ENCODE measurements around the gene TMEM235.

The TMEM235 gene

DNA sequence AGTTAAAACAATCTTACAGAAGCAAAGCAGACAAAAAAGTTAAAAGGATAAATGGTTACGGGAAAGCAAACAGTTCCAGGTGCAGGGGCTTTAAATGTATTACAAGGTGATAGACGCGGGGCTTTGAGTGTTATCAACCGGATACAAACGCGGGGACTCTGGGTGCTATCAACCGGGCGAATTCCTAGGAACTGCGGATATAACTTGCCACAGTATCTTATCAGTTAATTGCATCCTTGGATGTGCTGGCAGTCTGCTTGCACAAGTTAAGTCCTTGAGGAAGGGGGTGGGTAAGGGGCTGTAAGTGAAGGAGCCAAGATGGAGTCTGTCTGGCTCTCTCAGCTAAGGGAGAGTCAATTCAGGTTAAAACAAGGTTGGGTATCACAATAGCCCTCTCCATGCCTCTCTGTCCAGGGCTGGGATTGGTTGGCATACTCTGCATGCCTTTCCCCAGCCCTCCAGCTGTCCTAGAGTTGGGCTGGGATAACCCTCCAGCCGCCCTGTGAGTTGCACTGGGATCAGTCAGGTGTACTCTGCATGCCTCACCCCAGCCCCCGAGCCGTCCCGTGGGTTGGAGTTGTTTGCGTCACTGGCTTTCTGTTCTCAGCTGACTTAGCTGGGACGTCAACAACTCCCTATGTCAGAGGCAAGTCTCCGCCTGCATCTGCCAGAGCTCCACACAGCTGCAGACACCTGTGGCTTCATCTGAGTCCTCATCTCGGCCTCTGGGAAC is 40.9 kb downstream of the TMEM235 start:
- no peak for DNase-seq (ENCODE audit: low spot score)

DNA sequence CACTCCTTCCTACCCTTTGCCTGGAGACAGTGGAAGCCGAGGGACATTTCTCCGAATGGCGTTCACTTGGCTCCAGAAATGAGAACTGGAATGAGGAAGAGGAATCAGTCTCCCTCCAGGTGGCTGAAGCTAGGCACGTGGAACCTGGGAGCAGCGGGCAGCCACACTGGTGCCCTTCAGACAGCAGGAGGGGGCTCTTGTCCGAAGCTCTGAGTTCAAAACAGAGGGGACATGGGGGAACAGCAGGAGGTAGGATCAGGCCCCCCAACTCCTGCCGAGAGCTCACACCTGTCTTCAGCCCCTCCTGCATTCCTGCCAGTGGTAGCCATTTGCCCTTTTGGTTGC is 41.5 kb downstream of the TMEM235 start:
- DNase-seq (ENCODE audit: low spot score) = no peak

DNA sequence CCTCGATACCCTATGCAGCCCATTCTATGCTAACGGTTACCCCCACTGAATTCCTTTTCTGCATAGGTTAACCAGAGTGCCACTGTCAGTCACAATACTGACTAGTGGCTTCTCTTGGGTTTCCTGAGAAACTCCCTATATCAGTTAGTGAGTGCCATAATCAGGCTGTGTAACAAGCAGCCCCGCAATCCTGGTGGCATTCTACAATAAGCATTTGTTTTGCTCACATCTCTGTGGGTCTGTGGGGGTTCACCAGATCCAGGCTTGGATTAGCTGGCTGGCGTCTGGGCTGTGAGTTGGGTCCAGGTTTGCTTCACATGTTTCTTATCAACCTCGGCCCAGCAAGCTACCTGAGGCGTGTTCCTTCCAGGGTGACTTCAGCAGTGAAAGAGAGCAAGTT is 42.4 kb downstream of the TMEM235 start:
- no peak for DNase-seq (ENCODE audit: low spot score)

DNA sequence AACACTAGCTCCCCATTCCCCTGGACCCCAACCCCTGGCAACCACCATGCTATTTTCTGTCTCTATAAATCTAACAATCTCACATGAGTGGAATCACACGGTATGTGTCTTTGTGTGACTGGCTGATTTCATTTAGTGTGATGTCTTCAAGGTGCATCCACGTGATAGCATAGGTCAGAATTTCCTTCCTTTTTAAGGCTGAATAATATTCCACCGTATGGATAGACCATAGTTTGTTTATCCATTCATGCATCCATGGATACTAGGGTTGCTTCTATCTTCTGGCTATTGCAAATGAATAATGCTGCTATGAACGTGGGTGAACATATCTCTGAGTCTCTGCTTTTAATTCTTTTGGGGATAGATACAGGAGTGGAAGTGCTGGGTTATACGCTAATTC is 43.9 kb downstream of the TMEM235 start:
- DNase-seq (ENCODE audit: low spot score) = no peak

DNA sequence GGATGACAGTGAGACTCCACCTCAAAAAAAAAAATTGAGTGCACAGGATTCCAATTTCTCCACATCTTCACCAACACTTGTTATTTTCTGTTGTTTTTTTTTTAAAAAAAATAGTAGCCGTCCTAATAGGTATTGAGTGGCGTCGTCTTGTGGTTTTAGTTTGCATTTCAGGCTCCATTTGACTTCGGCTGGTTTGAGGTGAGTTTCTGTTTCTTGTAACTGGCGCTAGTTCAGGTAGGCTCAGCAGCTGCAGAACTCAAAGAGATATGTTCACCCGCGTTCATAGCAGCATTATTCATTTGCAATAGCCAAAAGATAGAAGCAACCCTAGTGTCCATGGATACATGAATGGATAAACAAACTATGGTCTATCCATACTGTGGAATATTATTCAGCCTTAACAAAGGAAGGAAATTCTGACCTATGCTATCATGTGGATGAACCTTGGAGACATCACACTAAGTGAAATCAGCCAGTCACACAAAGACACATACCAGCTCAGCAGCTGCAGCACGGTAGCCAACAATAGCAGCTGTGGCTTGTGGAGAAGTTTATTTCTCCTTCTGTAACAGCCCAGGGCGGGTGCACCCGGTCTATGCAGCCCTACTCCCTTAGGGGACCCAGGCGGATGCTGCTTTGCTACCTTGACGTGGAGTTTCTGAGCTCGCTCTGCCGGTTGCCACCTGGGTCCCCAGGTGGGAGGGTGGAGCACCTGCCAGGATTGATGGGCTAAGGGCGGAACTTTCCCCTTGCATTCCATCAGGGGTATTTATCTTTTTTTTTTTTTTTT is 44.9 kb downstream of the TMEM235 start:
- no peak for DNase-seq (ENCODE audit: low spot score)

DNA sequence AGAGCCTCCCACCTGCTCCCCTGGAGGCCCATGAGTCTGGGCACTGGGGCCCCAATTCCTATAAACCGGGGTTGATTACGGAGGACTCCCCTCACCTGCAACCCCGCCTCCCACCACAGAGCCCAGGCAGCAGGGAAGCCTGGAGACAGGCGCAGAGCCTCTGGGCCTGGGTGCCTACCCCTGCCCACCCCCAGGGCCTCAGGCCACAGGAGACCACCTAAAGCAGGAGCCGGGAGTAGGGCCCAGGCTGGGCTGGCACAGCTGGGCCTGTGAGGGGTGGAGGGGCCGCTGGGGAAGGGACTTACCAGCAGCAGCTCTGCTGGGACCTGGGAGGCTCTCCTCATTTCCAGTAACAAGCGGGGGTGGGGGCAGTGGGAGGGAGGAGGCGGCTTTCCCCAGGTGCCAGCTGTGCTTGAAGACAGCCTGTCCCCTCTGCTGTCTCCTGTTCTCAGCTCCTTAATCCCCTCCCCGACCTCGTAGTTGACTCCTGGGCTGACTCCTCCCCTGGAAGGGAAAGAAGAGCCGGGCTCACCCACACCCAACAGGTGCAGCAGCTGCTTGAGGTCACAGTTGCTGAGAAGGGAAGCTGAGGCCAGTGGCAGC is 46.8 kb downstream of the TMEM235 start:
- no peak for DNase-seq (ENCODE audit: low spot score)

DNA sequence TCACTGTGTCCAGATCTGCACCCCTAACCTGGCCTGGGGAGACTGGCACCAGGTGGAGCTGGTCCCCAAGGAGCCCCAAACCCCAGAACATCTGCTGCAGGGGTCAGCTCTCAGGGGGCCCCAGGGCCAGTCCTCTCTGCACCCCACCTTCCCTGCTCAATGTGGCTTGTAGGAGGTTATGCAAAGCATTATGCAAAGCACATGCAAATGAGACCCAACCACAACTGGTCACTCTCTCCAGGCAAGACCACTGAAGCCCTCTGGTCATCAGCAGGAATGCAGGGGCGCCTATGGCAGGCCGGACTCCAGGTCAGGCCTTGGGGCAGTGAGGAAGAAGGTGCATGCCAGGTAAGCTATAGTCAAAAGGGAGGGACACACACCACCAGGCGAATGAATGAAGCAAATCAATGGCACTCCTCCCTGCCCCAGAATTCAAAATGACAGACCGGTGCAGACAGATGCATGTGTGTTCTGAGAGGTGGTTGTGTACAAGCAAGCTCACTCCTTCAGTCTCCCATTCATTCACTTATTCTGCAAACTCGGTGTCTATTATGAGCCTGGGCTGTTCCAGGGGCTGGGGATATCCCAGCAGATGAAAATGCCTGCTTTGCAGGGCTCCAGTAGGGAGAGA is 48.0 kb downstream of the TMEM235 start:
- no peak for DNase-seq (ENCODE audit: low spot score)

DNA sequence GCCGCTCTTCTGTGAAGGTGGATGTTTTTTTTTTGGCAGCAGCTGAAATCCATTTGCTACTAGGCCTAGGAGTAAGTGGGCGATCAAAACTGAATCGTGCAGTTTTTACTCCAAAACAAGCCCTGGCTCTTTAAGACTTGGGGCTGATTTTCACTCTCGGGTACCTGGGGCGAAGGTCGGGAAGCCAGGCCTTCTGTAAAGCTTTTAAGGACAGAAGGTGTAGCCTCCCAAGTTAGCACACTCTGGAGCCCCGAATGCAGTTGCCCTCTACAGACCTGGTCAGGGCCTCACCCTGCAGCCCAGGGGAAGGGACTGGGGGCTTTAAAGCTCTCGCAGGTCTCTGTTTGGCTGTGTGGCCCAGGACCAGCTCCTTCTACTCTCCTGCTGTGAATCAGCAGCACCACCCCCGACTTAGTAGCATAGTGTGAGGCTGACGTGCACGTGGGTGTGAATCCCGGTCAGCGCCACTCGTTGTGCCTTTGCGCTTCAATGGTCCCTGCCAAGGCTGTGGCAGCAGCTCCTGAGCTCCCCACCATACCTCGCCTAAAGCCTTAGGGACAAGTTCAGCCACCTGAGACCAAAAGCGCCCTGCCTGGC is 49.9 kb downstream of the TMEM235 start:
- DNase-seq (ENCODE audit: low spot score) = no peak

DNA sequence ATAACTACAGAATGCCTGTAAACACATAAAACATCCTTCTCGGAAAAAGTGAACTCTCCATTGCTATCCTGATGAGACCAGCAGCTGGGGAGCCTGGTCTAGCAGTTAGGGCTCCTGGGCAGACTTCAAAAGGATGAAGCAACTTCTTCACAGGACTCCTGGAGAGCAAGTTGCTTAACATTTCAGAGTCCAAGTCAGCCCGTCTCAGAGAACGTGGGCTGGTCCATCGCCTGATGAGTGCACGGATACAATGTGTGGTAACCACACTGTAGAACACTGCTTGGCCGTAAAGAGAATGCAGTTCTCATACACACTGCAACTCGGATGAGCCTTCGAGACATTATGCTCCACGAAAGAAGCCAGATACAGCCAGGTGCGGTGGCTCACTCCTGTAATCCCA is 52.7 kb downstream of the TMEM235 start:
- no peak for DNase-seq (ENCODE audit: low spot score)

DNA sequence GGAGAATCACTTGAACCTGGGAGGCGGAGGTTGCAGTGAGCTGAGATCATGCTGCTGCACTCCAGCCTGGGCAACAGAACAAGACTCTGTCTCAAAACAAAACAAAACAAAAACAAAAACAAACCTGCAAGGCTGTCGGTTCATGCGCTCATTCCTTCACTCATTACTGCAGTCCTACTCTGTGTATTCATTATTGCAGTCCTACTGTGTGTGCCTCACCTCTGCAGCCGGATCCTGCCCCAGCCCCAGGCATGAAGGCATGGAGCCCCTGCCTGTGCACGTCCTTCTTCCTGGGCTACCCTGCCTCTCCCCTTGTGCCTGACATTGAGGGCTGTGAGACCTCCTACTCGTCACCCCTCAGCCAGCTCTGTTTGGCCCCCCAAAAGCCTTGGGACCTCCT is 57.6 kb downstream of the TMEM235 start:
- DNase-seq (ENCODE audit: low spot score) = no peak

DNA sequence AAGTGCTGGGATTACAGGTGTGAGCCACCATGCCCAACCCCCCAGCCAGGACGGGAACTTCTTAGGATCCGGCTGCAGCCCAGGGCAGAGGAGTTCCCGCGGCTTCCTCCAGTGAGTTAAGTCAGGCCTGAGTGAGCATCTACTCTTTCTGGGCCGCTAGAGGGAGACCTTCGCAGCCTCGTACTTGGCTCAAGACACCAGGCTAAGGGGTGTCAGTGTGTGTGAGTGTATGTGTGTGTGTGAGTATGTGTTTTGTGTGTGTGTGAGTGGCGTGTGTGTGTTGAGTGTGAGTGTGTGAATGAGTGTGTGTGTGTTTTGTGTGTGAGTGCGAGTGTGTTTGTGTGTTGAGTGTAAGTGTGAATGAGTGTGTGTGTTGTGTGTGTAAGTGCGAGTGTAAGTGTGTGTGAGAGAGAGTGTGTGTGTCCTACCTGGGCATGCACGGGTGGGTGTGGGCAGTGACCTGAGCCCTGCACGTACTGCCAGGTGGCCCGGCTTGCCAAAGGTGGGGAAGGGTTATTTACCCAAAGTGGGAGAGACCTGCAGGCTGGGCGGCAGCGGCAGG is 58.5 kb downstream of the TMEM235 start:
- DNase-seq (ENCODE audit: low spot score) = peak; percentile 64

Measured in HuH-7.5 (cell line).